Skeletal muscle cell (primary cell): ENCODE measurements around the gene FAF2.
"Not testable (repeated sequence)": the region's sequence is repeated elsewhere in the genome, so short reads cannot be mapped to it uniquely, and the experiment has no call there.

Experiments
- DNase-seq: peaks from one replicate; pipeline ENCODE4 v3.0.0-alpha.2; 2010; ENCODE audit warnings: low read depth
- H3K4me3 ChIP-seq: 2 replicates; pipeline ENCODE4 v1.5.1; 2011; ENCODE audit warnings: low read depth, mild to moderate bottlenecking, control low read depth, low read length, moderate library complexity

Gene FAF2, protein sequence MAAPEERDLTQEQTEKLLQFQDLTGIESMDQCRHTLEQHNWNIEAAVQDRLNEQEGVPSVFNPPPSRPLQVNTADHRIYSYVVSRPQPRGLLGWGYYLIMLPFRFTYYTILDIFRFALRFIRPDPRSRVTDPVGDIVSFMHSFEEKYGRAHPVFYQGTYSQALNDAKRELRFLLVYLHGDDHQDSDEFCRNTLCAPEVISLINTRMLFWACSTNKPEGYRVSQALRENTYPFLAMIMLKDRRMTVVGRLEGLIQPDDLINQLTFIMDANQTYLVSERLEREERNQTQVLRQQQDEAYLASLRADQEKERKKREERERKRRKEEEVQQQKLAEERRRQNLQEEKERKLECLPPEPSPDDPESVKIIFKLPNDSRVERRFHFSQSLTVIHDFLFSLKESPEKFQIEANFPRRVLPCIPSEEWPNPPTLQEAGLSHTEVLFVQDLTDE

DNA sequence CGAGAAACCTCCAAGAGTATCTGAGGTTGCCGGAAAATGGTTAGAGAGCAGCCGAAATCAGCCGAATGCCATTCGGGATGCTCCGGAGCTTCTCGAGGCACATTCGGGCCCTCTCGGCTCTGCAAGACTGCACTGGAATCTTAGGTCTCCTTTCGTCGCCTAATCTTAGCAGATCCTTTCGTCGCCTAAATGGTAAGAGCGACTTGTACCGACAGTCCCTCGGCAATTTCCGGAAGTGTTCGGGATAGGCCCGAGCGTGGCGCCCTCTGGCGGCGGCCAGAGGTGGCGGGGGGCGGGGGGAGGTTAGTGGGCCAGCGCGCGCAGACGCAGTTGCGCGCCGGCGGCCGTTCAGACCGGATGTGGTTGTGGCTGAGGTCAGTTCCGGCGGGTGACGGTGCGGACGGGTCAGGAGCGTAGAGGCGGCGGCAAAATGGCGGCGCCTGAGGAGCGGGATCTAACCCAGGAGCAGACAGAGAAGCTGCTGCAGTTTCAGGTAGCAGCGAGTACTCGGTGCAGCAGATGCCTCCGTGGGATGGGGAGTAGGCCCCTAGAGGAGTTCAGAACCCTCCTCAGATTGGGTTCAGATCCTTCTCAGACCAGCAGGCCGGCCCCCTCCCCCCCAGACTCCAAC lies at the start of gene FAF2:
FAF2 (plus strand) TSS at position 408 of the 631 bp plus-strand sequence; CDS start at position 431, 23 bp downstream.
- H3K4me3 ChIP-seq, result peak within 1 kb of the TSS; percentile 99
- DNase-seq, result peak; percentile 97

DNA sequence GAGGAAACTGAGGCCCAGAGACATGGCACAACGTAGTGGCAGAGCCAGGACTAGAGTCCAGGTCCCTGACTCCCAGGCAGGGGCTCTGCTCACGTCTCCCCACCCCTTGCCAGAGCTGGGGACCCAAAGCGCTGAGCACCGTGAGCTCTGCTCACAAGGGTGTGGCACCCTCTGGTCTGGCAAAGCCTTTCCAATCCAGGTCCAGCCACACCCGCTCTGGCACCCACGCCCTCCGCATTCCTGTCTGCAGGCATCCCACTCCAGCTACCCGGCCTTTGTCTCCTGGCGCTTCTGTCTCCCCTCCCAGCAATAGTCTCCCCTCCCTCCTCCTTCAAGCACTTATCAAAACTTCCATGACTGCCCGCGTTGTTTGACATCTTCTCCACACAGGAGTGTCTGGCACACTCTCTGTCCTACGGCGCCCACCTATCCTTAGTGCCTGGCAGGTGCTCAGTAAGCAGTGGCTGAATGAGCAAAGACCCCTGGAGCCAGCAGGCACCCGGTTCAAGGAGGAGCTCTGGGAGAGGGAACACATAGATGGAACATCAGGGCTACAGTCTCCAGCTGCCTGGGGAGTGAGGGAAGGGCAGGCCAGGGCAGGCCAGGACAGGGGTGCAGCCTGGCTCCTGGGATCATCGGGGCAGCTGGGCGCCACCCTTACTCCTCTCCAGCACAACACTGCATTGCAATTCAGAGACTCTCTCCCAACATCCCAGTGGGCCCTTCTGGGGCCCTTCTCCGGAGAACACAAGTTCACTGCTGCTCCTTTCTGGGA lies 47.6 kb upstream of the FAF2 start:
- DNase-seq, result no peak
- H3K4me3 ChIP-seq, result no peak overlapping the region

DNA sequence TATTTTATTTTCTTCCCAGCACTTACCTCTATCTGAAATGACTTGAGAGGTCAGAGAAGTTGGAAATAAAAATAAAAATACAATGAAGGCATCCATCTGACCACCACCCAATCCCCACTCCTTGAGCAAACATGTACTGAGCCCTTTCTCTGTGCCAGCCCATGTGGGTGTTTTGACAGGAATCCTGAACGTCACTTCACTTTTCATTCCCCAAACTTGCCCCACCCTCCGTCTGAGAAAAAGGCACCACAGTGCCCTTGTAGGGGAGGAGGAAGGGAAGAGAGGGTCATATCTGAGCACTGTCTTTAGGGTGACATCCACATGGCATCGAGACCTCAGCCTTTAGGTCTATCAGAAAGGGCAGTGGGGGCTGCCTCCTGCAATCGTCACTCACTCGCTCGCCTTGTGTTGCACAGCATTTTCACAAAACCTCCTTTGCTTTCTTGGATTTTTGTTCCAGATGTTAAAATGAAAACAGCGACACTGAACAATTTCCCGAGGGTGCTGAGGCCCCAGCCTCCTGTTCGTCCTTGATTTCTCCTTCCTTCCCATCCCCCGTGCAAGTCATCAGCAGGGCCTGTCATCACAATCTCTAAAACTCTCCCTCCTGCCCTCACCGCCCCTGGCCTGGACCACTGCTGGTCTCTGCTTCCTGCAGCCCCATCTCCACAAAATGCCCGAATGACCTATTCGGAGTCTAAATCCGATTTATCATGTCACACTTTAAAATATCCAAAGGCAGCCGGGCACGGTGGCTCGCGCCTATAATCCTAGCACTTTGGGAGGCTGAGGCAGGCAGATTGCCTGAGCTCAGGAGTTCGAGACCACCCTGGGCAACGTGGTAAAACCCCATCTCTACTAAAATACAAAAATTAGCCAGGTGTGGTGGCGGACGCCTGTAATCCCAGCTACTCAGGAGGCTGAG lies 46.6 kb upstream of the FAF2 start:
- DNase-seq, result no peak
- H3K4me3 ChIP-seq, result no peak overlapping the region

DNA sequence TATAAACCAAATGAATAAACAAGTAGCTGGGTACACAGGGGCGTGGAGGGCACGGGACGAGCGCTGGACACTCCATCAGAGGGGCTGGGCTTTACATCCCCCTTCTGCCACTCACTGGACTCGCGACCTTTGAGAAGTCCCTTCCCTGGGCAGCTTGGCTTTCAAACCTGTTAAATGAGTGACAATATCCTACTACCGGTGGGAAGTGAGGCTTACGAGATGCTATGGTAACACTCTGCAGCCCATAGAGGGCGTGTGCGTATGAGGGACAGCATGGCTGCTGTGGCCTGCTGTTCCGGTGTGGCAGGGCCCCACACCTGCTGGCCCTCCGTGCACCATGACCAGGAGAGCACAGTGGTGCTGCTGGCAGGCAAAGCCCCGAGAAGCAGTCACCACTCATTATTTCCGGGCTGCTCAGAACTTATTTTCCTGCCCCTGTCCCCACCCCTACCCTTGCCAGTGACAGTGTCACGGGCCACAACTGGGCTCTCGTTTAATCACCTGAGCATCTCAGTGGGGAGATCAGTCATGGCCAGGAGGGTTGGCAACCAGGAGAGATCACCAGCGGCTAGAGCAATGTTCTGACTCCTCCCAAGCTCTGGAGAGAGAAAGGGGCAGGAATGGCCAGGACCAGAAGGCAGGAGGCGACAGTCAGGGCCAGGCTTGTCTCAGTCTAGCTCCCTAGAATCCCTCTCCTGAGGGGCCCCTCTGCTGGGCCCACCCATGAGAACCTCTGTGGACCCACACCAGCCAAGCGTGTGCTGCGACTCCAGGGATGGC lies 42.3 kb upstream of the FAF2 start:
- no peak for DNase-seq
- H3K4me3 ChIP-seq, result no peak overlapping the region

DNA sequence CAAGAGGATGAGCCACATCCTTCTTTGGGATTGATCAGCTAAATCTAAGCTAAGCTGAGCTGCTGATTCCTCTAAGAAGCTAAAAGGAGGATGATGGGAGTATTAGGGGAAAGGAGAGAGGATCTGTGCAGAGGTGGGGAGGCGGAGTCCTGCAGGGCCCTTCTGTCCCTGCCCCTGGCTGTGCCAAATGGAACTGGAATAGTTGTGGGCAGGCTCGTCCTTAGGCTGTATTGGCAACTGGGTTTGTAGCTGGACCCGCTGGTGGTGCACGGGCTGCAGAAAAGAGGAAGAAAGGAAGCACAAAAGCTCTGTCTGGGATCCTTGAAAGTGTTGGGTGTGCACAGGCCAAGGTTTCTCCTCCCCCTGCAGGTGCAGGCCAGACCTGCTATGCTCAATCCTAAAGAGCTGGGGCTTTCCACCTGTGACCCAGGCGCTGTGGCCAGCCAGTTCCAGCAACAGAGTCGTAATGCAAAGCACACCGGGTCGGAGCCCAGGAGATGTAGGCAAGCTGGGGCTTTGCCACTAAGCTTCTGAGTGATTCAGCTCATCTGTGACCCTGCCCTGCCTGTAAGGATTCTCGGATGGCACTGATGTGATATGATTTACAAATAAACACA lies 41.6 kb upstream of the FAF2 start:
- no peak overlapping the region for H3K4me3 ChIP-seq
- no peak for DNase-seq

DNA sequence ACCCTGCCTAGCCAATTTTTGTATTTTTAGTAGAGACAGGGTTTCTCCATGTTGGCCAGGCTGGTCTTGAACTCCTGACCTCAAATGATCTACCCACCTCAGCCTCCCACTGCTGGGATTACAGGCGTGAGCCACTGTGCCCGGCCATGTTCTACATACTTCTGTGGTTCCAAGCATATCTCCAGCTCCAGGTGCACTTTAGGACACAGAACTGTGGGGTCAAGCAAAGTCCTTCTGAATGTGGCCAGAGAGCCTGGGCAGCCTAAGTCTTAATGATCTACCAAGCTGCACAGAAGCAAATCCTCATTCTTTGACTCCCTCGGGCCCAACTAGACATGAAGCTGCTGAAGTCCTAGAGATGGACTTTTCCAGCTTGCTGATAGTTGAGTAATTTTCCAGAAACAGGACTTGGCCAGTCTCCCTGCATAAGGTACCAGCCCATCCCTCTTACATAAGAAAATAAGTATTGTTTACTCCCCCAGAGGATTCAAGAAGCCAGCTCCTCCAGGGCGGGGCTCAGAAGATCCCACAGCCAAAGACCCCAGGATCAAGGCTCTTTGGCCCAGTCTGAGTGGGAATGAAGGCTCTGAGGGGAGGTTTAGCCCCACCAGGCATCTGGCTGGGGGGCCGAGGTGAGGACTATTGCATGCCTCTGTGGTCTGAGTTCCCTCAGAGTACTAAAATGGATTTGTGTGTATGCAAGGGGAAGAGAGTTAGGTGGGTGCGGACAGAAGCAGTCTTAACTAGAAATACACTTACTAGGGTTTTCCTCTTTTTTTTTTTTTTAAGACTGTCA lies 40.5 kb upstream of the FAF2 start:
- no peak overlapping the region for H3K4me3 ChIP-seq
- DNase-seq, result no peak

DNA sequence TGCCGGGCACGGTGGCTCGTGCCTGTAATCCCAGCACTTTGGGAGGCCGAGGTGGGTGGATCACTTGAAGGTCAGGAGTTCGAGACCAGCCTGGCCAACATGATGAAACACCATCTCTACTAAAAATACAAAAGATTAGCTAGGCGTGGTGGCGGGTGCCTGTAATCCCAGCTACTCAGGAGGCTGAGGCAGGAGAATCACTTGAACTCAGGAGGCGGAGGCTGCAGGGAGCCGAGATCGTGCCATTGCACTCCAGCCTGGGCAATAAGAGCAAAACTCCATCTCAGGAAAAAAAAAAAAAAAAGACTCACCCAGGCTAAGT lies 40.0 kb upstream of the FAF2 start:
- DNase-seq, H3K4me3 ChIP-seq: not testable (repeated sequence)

DNA sequence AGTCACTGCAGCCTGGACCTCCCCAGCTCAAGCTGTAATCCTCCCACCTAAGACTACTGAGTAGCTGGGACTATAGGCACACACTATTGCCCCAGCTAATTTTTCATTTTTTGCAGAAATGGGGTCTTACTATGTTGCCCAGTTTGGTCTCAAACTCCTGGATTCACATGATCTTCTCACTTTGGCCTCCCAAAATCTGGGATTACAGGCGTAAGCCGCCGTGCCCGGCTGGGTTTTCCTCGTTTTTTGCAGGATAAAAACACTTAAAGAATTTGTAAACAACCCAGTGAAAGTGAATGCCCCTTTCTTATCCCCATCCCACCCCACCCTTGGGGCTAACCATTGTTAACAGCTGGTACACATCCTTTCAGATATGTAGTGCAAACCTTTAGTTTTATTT lies 39.6 kb upstream of the FAF2 start:
- H3K4me3 ChIP-seq, result no peak overlapping the region
- DNase-seq, result no peak

DNA sequence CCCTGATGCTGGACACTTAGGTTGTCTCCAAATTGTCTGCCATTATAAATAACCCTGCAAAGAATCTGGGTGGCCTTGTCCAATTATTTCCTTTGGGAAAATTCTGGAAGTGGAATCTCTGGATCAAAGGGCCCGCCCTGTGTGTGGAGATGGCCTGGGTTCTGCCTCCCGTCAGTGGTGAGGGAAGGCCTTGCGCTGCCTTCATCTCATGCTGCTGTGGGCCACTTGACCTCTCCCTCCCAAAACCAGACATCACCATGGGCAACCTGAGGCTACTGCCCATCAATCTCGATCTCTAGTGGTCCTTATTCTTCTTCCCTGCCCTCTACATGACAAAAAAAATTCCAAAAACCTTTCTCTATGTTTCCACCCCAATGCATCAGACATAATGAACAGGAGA lies 38.4 kb upstream of the FAF2 start:
- H3K4me3 ChIP-seq, result no peak overlapping the region

DNA sequence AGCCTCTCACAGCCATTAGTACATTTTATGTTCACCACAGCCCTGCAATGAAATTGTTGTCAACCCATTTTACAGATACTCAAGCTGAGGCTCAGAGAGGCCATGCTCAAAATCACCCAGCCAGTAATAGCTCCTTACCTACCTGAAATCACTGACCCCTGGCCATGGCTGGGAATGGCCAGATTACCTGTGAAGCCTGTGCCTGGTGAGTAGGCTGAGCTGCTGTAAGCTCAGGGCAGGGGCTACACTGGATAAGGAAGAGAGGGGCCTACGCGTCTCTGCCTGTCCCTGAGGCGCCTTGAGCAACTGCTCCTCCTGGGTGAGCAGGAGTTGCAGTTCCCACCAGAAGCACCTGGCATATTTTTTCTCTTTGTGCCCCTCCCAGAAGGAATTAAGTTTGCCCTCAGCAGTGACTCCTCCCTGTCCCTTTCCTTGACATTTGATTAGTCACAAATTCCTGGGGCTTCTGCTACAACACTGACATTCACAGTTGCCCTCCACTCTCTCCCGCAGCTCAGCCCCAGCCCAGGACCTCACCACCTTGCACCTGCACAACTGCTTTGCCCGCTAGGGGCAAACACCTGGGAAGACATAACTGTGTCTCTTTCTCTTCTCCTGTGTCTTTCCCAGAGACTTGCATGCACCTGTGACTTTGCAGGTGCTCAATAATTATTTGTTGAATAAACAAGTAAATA lies 37.6 kb upstream of the FAF2 start:
- no peak for DNase-seq

More for the DNA sequence above, 38.4 kb upstream of the FAF2 start:
- DNase-seq, result no peak

DNA sequence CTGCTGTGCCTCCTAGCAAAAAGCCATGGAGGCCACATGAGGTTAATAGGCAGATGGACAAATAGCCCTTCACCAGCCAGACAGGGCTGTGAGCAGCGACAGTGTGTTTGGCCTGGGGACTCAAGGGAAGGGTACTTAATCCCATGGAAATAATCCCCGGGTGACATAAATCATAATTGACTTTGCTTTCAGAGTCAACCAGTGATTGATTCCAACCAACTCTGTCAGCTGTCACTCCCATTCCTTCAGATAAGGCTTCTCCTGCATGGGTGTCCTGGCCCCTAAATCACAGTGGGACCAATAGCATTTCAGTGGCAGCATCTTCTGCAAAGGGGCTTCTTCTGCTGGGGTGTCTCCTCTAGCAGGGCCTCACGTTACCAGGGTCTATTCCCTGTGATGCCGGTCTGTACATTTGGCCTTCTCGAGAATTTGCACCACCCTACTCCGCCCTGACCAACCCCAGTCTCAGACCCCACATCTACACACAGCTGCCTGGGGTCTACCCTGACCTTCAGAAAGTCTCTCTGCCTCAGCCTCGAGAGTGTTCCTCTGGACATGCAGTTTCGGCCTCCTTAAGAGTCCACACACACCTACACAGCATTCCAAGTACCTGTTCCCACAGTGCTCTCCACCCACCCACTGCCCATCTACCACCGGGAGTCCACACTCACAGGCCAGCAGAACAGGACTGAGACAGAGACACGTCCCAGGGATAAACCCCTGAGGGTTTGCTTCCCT lies 35.5 kb upstream of the FAF2 start:
- DNase-seq, result no peak
- no peak overlapping the region for H3K4me3 ChIP-seq

More for the DNA sequence above, 37.6 kb upstream of the FAF2 start:
- H3K4me3 ChIP-seq, result no peak overlapping the region

DNA sequence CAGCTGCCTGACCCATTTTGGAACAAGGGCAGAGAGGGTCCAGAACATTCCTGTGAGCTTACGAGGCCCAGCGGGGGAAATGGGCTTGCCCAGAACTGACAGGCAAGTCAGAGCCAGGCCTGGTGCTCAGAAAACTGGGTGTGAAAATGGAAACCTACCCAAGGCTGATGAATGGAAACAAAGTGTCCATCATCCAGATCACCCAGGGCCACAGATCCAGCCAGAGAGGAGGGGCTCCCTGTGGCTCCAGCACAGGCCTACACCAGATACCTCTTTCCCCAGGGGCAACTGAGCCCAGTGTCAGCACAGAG lies 35.0 kb upstream of the FAF2 start:
- no peak for DNase-seq
- H3K4me3 ChIP-seq, result no peak overlapping the region

DNA sequence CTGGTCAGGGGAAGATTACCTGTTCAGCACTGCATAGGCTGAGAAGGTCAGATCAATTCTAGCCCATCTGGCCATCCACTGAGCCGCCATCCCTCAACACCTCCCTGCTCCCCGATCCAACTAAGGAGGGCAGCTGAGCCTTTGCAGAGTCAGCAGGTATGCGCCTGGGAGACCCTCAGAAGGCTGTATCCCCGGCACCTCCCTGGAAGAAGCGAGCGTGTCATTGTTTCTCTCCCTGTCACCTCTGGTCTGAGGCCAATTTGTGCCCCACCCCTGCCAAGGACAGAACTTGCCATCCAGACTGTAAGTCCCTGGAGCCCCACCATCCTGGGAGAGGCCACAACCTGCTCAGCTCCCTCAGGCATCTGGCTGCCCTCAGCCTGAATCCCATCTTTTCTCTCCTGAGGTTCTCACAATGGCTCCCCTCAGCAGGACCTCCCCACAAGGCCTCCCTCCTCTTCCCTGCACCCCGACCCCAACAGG lies 34.4 kb upstream of the FAF2 start:
- DNase-seq, result no peak
- H3K4me3 ChIP-seq, result no peak overlapping the region

DNA sequence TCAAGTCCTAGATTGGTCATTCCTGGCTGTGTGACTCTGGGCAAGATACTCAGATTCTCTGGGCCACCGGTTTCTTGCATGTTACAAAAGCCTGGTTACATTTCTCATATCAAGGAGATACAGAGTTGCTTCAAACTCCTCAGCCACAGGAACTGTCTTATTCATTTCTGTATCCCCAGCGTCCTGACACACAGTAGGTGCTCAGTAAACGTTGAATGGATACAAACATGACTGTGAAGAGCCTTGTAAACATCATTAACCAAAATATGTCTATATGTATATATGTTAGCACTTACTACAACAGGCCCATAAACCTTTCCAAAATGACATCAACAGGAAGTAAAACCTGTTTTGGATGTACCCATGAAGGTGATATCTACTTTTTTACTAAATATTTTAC lies 33.5 kb upstream of the FAF2 start:
- H3K4me3 ChIP-seq, result no peak overlapping the region

DNA sequence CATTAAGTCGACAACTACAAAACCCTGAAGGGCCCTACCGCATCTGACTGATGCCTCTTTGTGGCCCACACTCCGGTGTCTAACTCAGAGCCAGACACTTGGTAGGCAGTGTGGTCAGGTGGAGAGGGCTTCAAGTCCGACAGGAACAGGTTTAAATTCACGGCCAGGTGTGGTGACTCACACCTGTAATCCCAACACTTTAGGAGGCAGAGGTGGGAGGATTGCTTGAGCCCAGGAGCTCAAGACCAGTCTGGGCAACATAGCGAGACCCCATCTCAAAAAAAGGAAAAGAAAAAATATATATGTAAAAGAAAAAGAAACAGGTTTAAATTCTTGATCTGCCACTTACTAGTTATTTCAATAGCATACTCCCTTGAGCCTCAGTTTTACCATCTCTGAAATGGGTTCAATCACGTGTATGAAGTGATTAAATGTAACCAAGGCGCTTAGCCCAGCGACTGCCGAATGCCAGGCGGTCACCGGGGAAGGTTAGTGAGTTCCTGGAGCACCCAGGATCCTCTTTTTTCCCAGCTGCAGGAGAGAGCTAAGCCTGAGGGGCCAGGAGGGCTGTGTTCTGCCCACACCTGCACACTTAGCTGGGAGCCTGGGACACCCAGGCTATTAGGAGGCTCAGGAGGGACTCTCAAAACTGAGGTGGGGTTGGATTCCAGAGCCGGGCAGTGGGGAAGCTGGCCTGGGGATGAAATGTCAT lies 32.8 kb upstream of the FAF2 start:
- H3K4me3 ChIP-seq, result peak overlapping the region; percentile 77
- DNase-seq, result no peak

More for the DNA sequence above, 33.5 kb upstream of the FAF2 start:
- DNase-seq, result no peak
